ENCODE measurements around the gene PRKCI.
A peak's percentile ranks its signal among the peaks of the same experiment; 100 is the strongest.

Gene PRKCI

GRCh38 chr3:170219850-170220249 lies 2.4 kb upstream of the PRKCI start:
- TF ChIP-seq CTCF (IDR thresholded peaks at IDR 0.05; ENCODE audit: insufficient read depth, low read length, poor library complexity, severe bottlenecking) (no peak), EZH2phosphoT487 (conservative IDR thresholded peaks at IDR 0.05; ENCODE audit: low read length) (no peak)
- Histone ChIP-seq H3K36me3 (ENCODE audit: low read length) (no peaks in the 10 kb centered on the region), H3K27ac (ENCODE audit: low read depth, low read length) (no peak overlapping the region), H3K27me3 (ENCODE audit: low read length) (no peaks in the 10 kb centered on the region), H3K4me2 (ENCODE audit: low read depth, low read length, poor library complexity, severe bottlenecking) (no peak overlapping the region), H3K9me2 (replicated peaks; ENCODE audit: insufficient read depth, low read length) (no peaks in the 10 kb centered on the region), H2AFZ (ENCODE audit: low read depth, low read length, severe bottlenecking) (no peak overlapping the region), H3F3A (ENCODE audit: insufficient read depth) (peaks cover 9% of the 10 kb centered on the region), H3K9me3 (ENCODE audit: insufficient read depth, low read length) (no peaks in the 10 kb centered on the region), H3K9ac (ENCODE audit: low read length) (no peak overlapping the region), H3K79me2 (ENCODE audit: insufficient read depth, low read length) (no peaks in the 10 kb centered on the region), H3K4me3 (ENCODE audit: insufficient read depth, low read length, poor library complexity, severe bottlenecking) (no peak overlapping the region), H4K20me1 (ENCODE audit: low read depth, low read length) (no peaks in the 10 kb centered on the region)

- TF ChIP-seq EZH2phosphoT487 (conservative IDR thresholded peaks at IDR 0.05; ENCODE audit: low read length) (no peak), CTCF (IDR thresholded peaks at IDR 0.05; ENCODE audit: insufficient read depth, low read length, poor library complexity, severe bottlenecking) (no peak)
Observed at GRCh38 chr3:170220871-170221270, 1.4 kb upstream of the PRKCI start.

GRCh38 chr3:170222647-170223541 lies 670 bp downstream of the PRKCI start:
- Histone ChIP-seq H3K36me3 (ENCODE audit: low read length) (no peaks in the 10 kb centered on the region), H3K4me2 (ENCODE audit: low read depth, low read length, poor library complexity, severe bottlenecking) (peak overlapping the region; percentile 90), H3K9ac (ENCODE audit: low read length) (peak overlapping the region; percentile 80), H3K79me2 (ENCODE audit: insufficient read depth, low read length) (0 out of 2 replicates have a peak, but pooled peaks cover 3% of the 10 kb centered on the region), H3K27me3 (ENCODE audit: low read length) (no peaks in the 10 kb centered on the region), H3K4me3 (ENCODE audit: insufficient read depth, low read length, poor library complexity, severe bottlenecking) (peak overlapping the region; percentile 80), H2AFZ (ENCODE audit: low read depth, low read length, severe bottlenecking) (peak overlapping the region; percentile 99), H3F3A (ENCODE audit: insufficient read depth) (peaks cover 9% of the 10 kb centered on the region), H3K9me2 (replicated peaks; ENCODE audit: insufficient read depth, low read length) (no peaks in the 10 kb centered on the region), H4K20me1 (ENCODE audit: low read depth, low read length) (no peaks in the 10 kb centered on the region), H3K27ac (ENCODE audit: low read depth, low read length) (peak overlapping the region; percentile 48; the same call in 1 of the 2 replicates), H3K9me3 (ENCODE audit: insufficient read depth, low read length) (no peaks in the 10 kb centered on the region)
- TF ChIP-seq EZH2phosphoT487 (conservative IDR thresholded peaks at IDR 0.05; ENCODE audit: low read length) (no peak), CTCF (IDR thresholded peaks at IDR 0.05; ENCODE audit: insufficient read depth, low read length, poor library complexity, severe bottlenecking) (no peak)

More at GRCh38 chr3:170220871-170221270, 1.4 kb upstream of the PRKCI start:
- Histone ChIP-seq H3K9me3 (ENCODE audit: insufficient read depth, low read length) (no peaks in the 10 kb centered on the region), H3K36me3 (ENCODE audit: low read length) (no peaks in the 10 kb centered on the region), H3F3A (ENCODE audit: insufficient read depth) (peaks cover 9% of the 10 kb centered on the region), H3K4me2 (ENCODE audit: low read depth, low read length, poor library complexity, severe bottlenecking) (no peak overlapping the region), H3K27ac (ENCODE audit: low read depth, low read length) (no peak overlapping the region), H3K4me3 (ENCODE audit: insufficient read depth, low read length, poor library complexity, severe bottlenecking) (no peak overlapping the region), H2AFZ (ENCODE audit: low read depth, low read length, severe bottlenecking) (no peak overlapping the region), H3K9me2 (replicated peaks; ENCODE audit: insufficient read depth, low read length) (no peaks in the 10 kb centered on the region), H4K20me1 (ENCODE audit: low read depth, low read length) (no peaks in the 10 kb centered on the region), H3K79me2 (ENCODE audit: insufficient read depth, low read length) (no peaks in the 10 kb centered on the region), H3K27me3 (ENCODE audit: low read length) (no peaks in the 10 kb centered on the region), H3K9ac (ENCODE audit: low read length) (no peak overlapping the region)
